ENCODE data around the gene CCDC102A. TPM values are rescaled to one million over a fixed set of nuclear protein-coding genes. Genes with fewer than 3 reads are reported as not detected.
A peak's percentile ranks its signal among the peaks of the same experiment; 100 is the strongest.

CCDC102A gene
- total RNA-seq, 4 donors from 2014 or later, result 13.1 to 34.9 (median 18.9) TPM

GRCh38 chr16:57471209-57471608 lies 65.2 kb downstream of the CCDC102A start:
- intact Hi-C loops (cut with DNase I), result no loop called here
- DNase-seq, result no peak
- no peak overlapping the region for H3K27ac ChIP-seq
- peaks cover 60 to 62% of the 10 kb centered on the region in 2 donors for H3K36me3 ChIP-seq
- TF ChIP-seq POLR2A (IDR thresholded peaks at IDR 0.05) (no peak), CTCF (IDR thresholded peaks at IDR 0.05) (no peak)
- no peaks in the 10 kb centered on the region for H3K9me3 ChIP-seq
- 94 to 100% methylated on average over 1 of the region's 1 CpG for WGBS, 2 donors
- H3K27me3 ChIP-seq, result no peaks in the 10 kb centered on the region
- peaks cover 0 to 17% of the 10 kb centered on the region in 2 donors for H3K4me1 ChIP-seq
- H3K4me3 ChIP-seq (replicated peaks in 1 of 3), result no peak overlapping the region

GRCh38 chr16:57470711-57471110 lies 65.7 kb downstream of the CCDC102A start:
- H3K4me1 ChIP-seq, result peaks cover 0 to 12% of the 10 kb centered on the region in 2 donors
- no peaks in the 10 kb centered on the region for H3K9me3 ChIP-seq
- H3K27ac ChIP-seq, result no peak overlapping the region
- TF ChIP-seq CTCF (IDR thresholded peaks at IDR 0.05) (no peak), POLR2A (IDR thresholded peaks at IDR 0.05) (no peak)
- peak; percentile 27 to 33 for DNase-seq
- intact Hi-C loops (cut with DNase I), result no loop called here
- no peaks in the 10 kb centered on the region for H3K27me3 ChIP-seq
- WGBS, 2 donors, result 51 to 63% methylated on average over 6 of the region's 6 CpGs
- peaks cover 63 to 67% of the 10 kb centered on the region in 2 donors for H3K36me3 ChIP-seq
- H3K4me3 ChIP-seq (replicated peaks in 1 of 3), result no peak overlapping the region

GRCh38 chr16:57469917-57470470 lies 66.4 kb downstream of the CCDC102A start:
- intact Hi-C loops (cut with DNase I), result no loop called here
- TF ChIP-seq CTCF (IDR thresholded peaks at IDR 0.05) (no peak), POLR2A (IDR thresholded peaks at IDR 0.05) (no peak)
- Histone ChIP-seq H3K4me3 (replicated peaks in 1 of 3) (no peak overlapping the region), H3K36me3 (peaks cover 63 to 69% of the 10 kb centered on the region in 2 donors), H3K27ac (no peak overlapping the region), H3K9me3 (no peaks in the 10 kb centered on the region), H3K4me1 (peaks cover 0 to 13% of the 10 kb centered on the region in 2 donors), H3K27me3 (no peaks in the 10 kb centered on the region)
- no peak for DNase-seq
- 78 to 92% methylated on average over 8 to 9 of the region's 9 CpGs for WGBS, 2 donors

- Histone ChIP-seq H3K27me3 (no peaks in the 10 kb centered on the region), H3K4me1 (peaks cover 3 to 23% of the 10 kb centered on the region in 2 donors), H3K27ac (no peak overlapping the region), H3K36me3 (peaks cover 63 to 76% of the 10 kb centered on the region in 2 donors), H3K9me3 (no peaks in the 10 kb centered on the region), H3K4me3 (replicated peaks in 1 of 3) (no peak overlapping the region)
- intact Hi-C loops (cut with DNase I), result no loop called here
- TF ChIP-seq POLR2A (IDR thresholded peaks at IDR 0.05) (no peak), CTCF (IDR thresholded peaks at IDR 0.05) (no peak)
- DNase-seq, result no peak
- WGBS, 2 donors, result 83 to 91% methylated on average over 11 of the region's 11 CpGs
These were observed 67.3 kb downstream of the CCDC102A start for GRCh38 chr16:57469046-57469445.

- WGBS, 2 donors, result 87 to 92% methylated on average over 2 of the region's 2 CpGs
- H3K4me3 ChIP-seq (replicated peaks in 1 of 3), result no peak overlapping the region
- H3K9me3 ChIP-seq, result no peaks in the 10 kb centered on the region
- H3K4me1 ChIP-seq, result peaks cover 10 to 30% of the 10 kb centered on the region in 2 donors
- no peak for DNase-seq
- no peaks in the 10 kb centered on the region for H3K27me3 ChIP-seq
- TF ChIP-seq POLR2A (IDR thresholded peaks at IDR 0.05), result no peak
- TF ChIP-seq CTCF (IDR thresholded peaks at IDR 0.05), result no peak
- H3K36me3 ChIP-seq, result peaks cover 61 to 69% of the 10 kb centered on the region in 2 donors
- no peak overlapping the region for H3K27ac ChIP-seq
- intact Hi-C loops (cut with DNase I), result no loop called here
These were observed 68.0 kb downstream of the CCDC102A start for GRCh38 chr16:57468346-57468745.

All from thyroid gland (tissue), 4 donors.